H1 (cell line): ENCODE measurements around the gene CDK3. TPM values are rescaled to one million over a fixed set of nuclear protein-coding genes. Genes with fewer than 3 reads are reported as not detected.

Experiments used
- CTCF ChIA-PET: fragments of 300-600 bp; sonication (Branson Sonifier 250); formaldehyde crosslinking; loops from one replicate; lab custom pipeline; 2021; ENCODE audit not compliant: partially characterized antibody; lab: Charles Lee
- POLR2A ChIA-PET: fragments of 300-600 bp; sonication (Branson Sonifier 250); formaldehyde crosslinking; loops from one replicate; lab custom pipeline; 2021; ENCODE audit warnings: inconsistent platforms; ENCODE audit not compliant: partially characterized antibody; lab: Charles Lee
- DNase-seq, 2 experiments: peaks; one replicate each; pipeline versions ENCODE4 v3.0.0 to v3.0.0-alpha.2; 2010 to 2022; ENCODE audit warnings: low spot score in 2 of 2, low read depth in 1 of 2, mixed read lengths in 1 of 2
- FAIRE-seq: peaks from 2 replicates; lab custom pipeline; 2011; peaks lifted over from hg19 to GRCh38; lab: Jason Lieb, UNC
- H2AFZ ChIP-seq: 2 replicates; pipeline ENCODE4 v1.8.1; 2012; ENCODE audit warnings: low read length, inconsistent platforms
- H2AK5ac ChIP-seq: 2 replicates; pipeline ENCODE4 v1.6.1; 2013; ENCODE audit warnings: low read depth, low read length
- H2BK120ac ChIP-seq: replicated peaks from 2 replicates; pipeline ENCODE3; 2013; ENCODE audit warnings: low read depth, low read length, inconsistent platforms
- H2BK12ac ChIP-seq: 2 replicates; pipeline ENCODE4 v1.6.1; 2013; ENCODE audit warnings: low read depth, low read length
- H2BK15ac ChIP-seq: 2 replicates; pipeline ENCODE4 v1.6.1; 2013; ENCODE audit warnings: low read length
- H2BK20ac ChIP-seq: 2 replicates; pipeline ENCODE4 v1.6.1; 2013; ENCODE audit warnings: low read length
- H2BK5ac ChIP-seq: 2 replicates; pipeline ENCODE4 v1.6.1; 2013; ENCODE audit warnings: low read depth, low read length
- H3K14ac ChIP-seq: 2 replicates; pipeline ENCODE4 v1.6.1; 2013; ENCODE audit warnings: inconsistent platforms; ENCODE audit not compliant: insufficient read length
- H3K18ac ChIP-seq: 2 replicates; pipeline ENCODE4 v1.6.1; 2013; ENCODE audit warnings: low read length; ENCODE audit errors: extremely low read depth
- H3K23ac ChIP-seq: 2 replicates; pipeline ENCODE4 v1.6.1; 2013; ENCODE audit warnings: inconsistent platforms; ENCODE audit not compliant: insufficient read length
- H3K23me2 ChIP-seq: 2 replicates; pipeline ENCODE4 v1.6.1; 2013; ENCODE audit warnings: low read depth, low read length
- H3K27ac ChIP-seq: 2 replicates; pipeline ENCODE4 v1.6.1; 2011; ENCODE audit warnings: low read depth, low read length, inconsistent platforms
- H3K27me3 ChIP-seq, 4 experiments: replicated peaks in 1 of 4; 1 replicate in 1 of 4; 2 replicates in 3 of 4; pipeline versions ENCODE4 v1.6.1 to v1.8.1; 2011 to 2013; ENCODE audit warnings: low read length in 3 of 4, mild to moderate bottlenecking in 3 of 4, inconsistent platforms in 2 of 4, mixed read lengths in 2 of 4, moderate library complexity in 1 of 4; ENCODE audit not compliant: control insufficient read depth in 3 of 4, insufficient read depth in 3 of 4; ENCODE audit errors: extremely low read depth in 1 of 4
- H3K36me3 ChIP-seq, 4 experiments: 2 replicates each; pipeline versions ENCODE4 v1.6.1 to v1.8.1; 2011 to 2013; ENCODE audit warnings: mild to moderate bottlenecking in 4 of 4, low read length in 3 of 4, moderate library complexity in 2 of 4, control low read depth in 1 of 4, inconsistent platforms in 1 of 4; ENCODE audit not compliant: insufficient read depth in 4 of 4, control insufficient read depth in 2 of 4
- H3K4ac ChIP-seq: replicated peaks from 2 replicates; pipeline ENCODE3; 2013; ENCODE audit warnings: low read length, low read depth, mixed read lengths, inconsistent platforms; ENCODE audit not compliant: insufficient read length
- H3K4me1 ChIP-seq, 4 experiments: replicated peaks in 1 of 4; 1 replicate in 1 of 4; 2 replicates in 3 of 4; pipeline versions ENCODE4 v1.6.1 to v1.8.1; 2011 to 2013; ENCODE audit warnings: low read length in 3 of 4, inconsistent platforms in 2 of 4, mixed read lengths in 1 of 4; ENCODE audit not compliant: insufficient read depth in 4 of 4, control insufficient read depth in 3 of 4
- H3K4me2 ChIP-seq, 2 experiments: 2 replicates each; pipeline versions ENCODE4 v1.6.1 to v1.8.1; 2011 to 2013; ENCODE audit warnings: low read depth in 2 of 2, low read length in 2 of 2, control low read depth in 1 of 2, inconsistent platforms in 1 of 2, mild to moderate bottlenecking in 1 of 2; ENCODE audit not compliant: insufficient read depth in 1 of 2
- H3K4me3 ChIP-seq, 4 experiments: fragments of 200-600, 300-600 bp in 1 of 4; sonication (generic), shearing (Covaris generic), sonication (Bioruptor Twin) in 1 of 4; 2 replicates each; pipeline versions ENCODE4 v1.5.1 to v1.8.1; 2011 to 2016; ENCODE audit warnings: low read length in 4 of 4, low read depth in 3 of 4, control low read depth in 2 of 4, inconsistent platforms in 2 of 4, mild to moderate bottlenecking in 2 of 4, mixed read lengths in 1 of 4, moderate library complexity in 1 of 4; ENCODE audit not compliant: insufficient read depth in 2 of 4; ENCODE audit errors: extremely low read depth in 1 of 4
- H3K56ac ChIP-seq: replicated peaks from 2 replicates; pipeline ENCODE3; 2013; ENCODE audit warnings: low read depth, mild to moderate bottlenecking, mixed read lengths, low read length, inconsistent platforms; ENCODE audit not compliant: insufficient read length
- H3K79me1 ChIP-seq: 2 replicates; pipeline ENCODE4 v1.6.1; 2013; ENCODE audit warnings: low read depth, low read length, control low read depth
- H3K79me2 ChIP-seq, 2 experiments: 2 replicates each; pipeline versions ENCODE4 v1.6.1 to v1.8.1; 2012 to 2013; ENCODE audit warnings: low read length in 2 of 2, mild to moderate bottlenecking in 2 of 2, inconsistent platforms in 1 of 2; ENCODE audit not compliant: insufficient read depth in 2 of 2, control insufficient read depth in 1 of 2
- H3K9ac ChIP-seq, 4 experiments: replicated peaks in 1 of 4; 1 replicate in 1 of 4; 2 replicates in 3 of 4; pipeline versions ENCODE4 v1.6.1 to v1.8.1; 2011 to 2013; ENCODE audit warnings: low read depth in 3 of 4, low read length in 3 of 4, control low read depth in 2 of 4, mild to moderate bottlenecking in 2 of 4, moderate library complexity in 2 of 4, inconsistent platforms in 1 of 4; ENCODE audit errors: extremely low read depth in 1 of 4
- H3K9me3 ChIP-seq, 2 experiments: 2 replicates each; pipeline versions ENCODE4 v1.6.1 to v1.8.1; 2012 to 2013; ENCODE audit warnings: mild to moderate bottlenecking in 2 of 2, moderate library complexity in 2 of 2, control low read depth in 1 of 2, inconsistent platforms in 1 of 2, low read depth in 1 of 2, low read length in 1 of 2, mixed read lengths in 1 of 2; ENCODE audit not compliant: insufficient read depth in 2 of 2
- H4K20me1 ChIP-seq, 2 experiments: replicated peaks in 1 of 2; 2 replicates each; pipeline versions ENCODE3 to v1.8.1; 2011 to 2013; ENCODE audit warnings: inconsistent platforms in 2 of 2, low read length in 2 of 2, mild to moderate bottlenecking in 1 of 2; ENCODE audit not compliant: insufficient read depth in 2 of 2, control insufficient read depth in 1 of 2
- H4K5ac ChIP-seq: 2 replicates; pipeline ENCODE4 v1.6.1; 2013; ENCODE audit warnings: low read length, low read depth, mixed read lengths, inconsistent platforms; ENCODE audit not compliant: insufficient read length
- H4K8ac ChIP-seq: 2 replicates; pipeline ENCODE4 v1.8.0; 2013; ENCODE audit warnings: mild to moderate bottlenecking, moderate library complexity, low read length, inconsistent platforms; ENCODE audit not compliant: insufficient read depth; ENCODE audit errors: extremely low read depth
- H4K91ac ChIP-seq: replicated peaks from 2 replicates; pipeline ENCODE3; 2013; ENCODE audit warnings: low read length, mixed read lengths, inconsistent platforms; ENCODE audit not compliant: insufficient read length
- CHD2 ChIP-seq: IDR thresholded peaks from 2 replicates; pipeline ENCODE4 v1.6.1; 2012; ENCODE audit warnings: low read length, improper control_type of control experiment
- SIX5 ChIP-seq: IDR thresholded peaks from 2 replicates; pipeline ENCODE4 v1.6.1; 2011; ENCODE audit warnings: mild to moderate bottlenecking, low read depth, low read length
- SP2 ChIP-seq: IDR thresholded peaks from 2 replicates; pipeline ENCODE4 v1.6.1; 2012; ENCODE audit warnings: mild to moderate bottlenecking, low read length, inconsistent platforms
- SUZ12 ChIP-seq: fragments of 200-600 bp; sonication (generic); IDR thresholded peaks from 2 replicates; pipeline ENCODE4 v1.6.1; 2012; ENCODE audit warnings: mild to moderate bottlenecking, inconsistent platforms, low read length, moderate library complexity, mixed read lengths
- TCF12 ChIP-seq: IDR thresholded peaks from 2 replicates; pipeline ENCODE4 v1.6.1; 2011; ENCODE audit warnings: low read depth, mild to moderate bottlenecking, low read length
- WGBS, 2 experiments: shearing (Covaris generic) in 1 of 2; methylation state at CpG; one replicate each; pipeline versions ENCODE4 v1.1.6 to v1.1.7; 2013 to 2015; ENCODE audit warnings: low lambda C conversion rate in 2 of 2, mixed read lengths in 2 of 2, inconsistent platforms in 1 of 2, low coverage in 1 of 2, missing lambda C conversion rate in 1 of 2; ENCODE audit not compliant: insufficient replicate concordance in 2 of 2, insufficient coverage in 1 of 2, insufficient read length in 1 of 2; ENCODE audit errors: extremely low coverage in 1 of 2, missing lambda C conversion rate in 1 of 2; 5-methylcytosine and 5-hydroxymethylcytosine counted together
- polyA plus RNA-seq, 7 experiments: library from polyadenylated mRNA; depleted of rRNA in 3 of 7; stranded (reverse) in 5 of 7; unstranded in 2 of 7; fragments of >200 nt in 5 of 7; fragments of 200-250 nt in 2 of 7; gene quantifications; 1 replicate in 5 of 7; 2 replicates in 1 of 7; 4 replicates in 1 of 7; pipeline versions ENCODE4 v1.2.1 to v1.2.3, GENCODE V29; 2011 to 2013; ENCODE audit warnings: missing spikeins in 2 of 7, mixed read lengths in 2 of 7
- total RNA-seq: library from RNA; stranded (reverse); fragmentation: NEBNext Ultra II Directional; extraction: Animal tissue kit (Norgen Biotek cat#: 25700); gene quantifications from 2 replicates; pipeline ENCODE4 v1.2.1, GENCODE V29; 2021

The CDK3 gene
- total and polyA plus RNA-seq, 2 of the 8 experiments (the other 6 are each of a cell fraction or from before 2014, with no cell fraction given) = 10.0 to 14.6 TPM

DNA sequence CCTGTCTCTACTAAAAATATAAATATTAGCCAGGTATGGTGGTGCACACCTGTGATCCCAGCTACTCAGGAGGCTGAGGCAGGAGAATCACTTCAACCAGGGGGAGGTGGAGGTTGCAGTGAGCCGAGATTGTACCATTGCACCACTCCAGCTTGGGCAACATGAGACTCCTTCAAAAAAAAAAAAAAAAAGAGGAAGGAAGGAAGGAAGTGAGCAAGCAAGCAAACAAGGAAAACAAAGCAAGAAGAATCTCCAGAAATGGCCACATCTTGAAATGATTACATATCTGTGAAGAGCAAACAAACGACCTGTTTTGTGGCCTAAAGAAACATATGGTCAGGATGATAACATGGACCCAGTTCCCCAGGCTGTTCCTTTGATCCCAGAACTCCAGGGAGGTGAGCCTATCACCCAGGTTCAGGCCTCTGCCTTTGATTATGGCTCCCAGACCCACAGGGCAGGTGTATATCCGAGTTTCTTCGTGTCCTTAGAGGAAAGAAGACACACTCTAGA lies 30.6 kb upstream of the CDK3 start:
- no peak overlapping the region for H3K27ac ChIP-seq
- no peak overlapping the region for H3K23ac ChIP-seq
- FAIRE-seq (no peak), DNase-seq (no peak)
- H3K4me2 ChIP-seq = no peak overlapping the region
- H2BK20ac ChIP-seq = no peak overlapping the region
- no peaks in the 10 kb centered on the region for H3K9me3 ChIP-seq
- H2AK5ac ChIP-seq = no peak overlapping the region
- no peak overlapping the region for H4K91ac ChIP-seq
- H3K56ac ChIP-seq = no peak overlapping the region
- no peak overlapping the region for H2BK120ac ChIP-seq
- ChIA-PET CTCF (interaction anchor here (2.5 kb wide), 1 partner anchor 32 kb away, joined by 11 read pairs; the partner anchor contains the start of gene CDK3), POLR2A (interaction anchor here (1.0 to 2.8 kb wide), 2 partner anchors 9 to 14 kb away, joined by 3 to 7 read pairs; partner anchors contain the start of genes ACOX1 and TEN1)
- no peaks in the 10 kb centered on the region for H3K4me1 ChIP-seq
- 86% methylated on average over 4 of the region's 4 CpGs; no CpG with 5 or more reads in 1 of the 2 experiments for WGBS, 2 experiments
- peaks cover 0 to 15% (median 0%) of the 10 kb centered on the region in 4 experiments; a peak in 3 of 8 replicates for H3K36me3 ChIP-seq
- H4K20me1 ChIP-seq = no peaks in the 10 kb centered on the region
- H3K23me2 ChIP-seq = no peaks in the 10 kb centered on the region
- H2BK15ac ChIP-seq = no peak overlapping the region
- H4K8ac ChIP-seq = no peak overlapping the region
- H2AFZ ChIP-seq = no peak overlapping the region
- no peak overlapping the region for H2BK5ac ChIP-seq
- no peak overlapping the region for H3K4ac ChIP-seq
- no peak overlapping the region for H3K18ac ChIP-seq
- no peaks in the 10 kb centered on the region for H3K79me1 ChIP-seq
- no peak overlapping the region for H3K9ac ChIP-seq
- H3K4me3 ChIP-seq = no peak overlapping the region
- TF ChIP-seq CHD2 = no peak
- no peak for TF ChIP-seq SP2
- no peak for TF ChIP-seq TCF12
- no peak for TF ChIP-seq SUZ12
- no peak for TF ChIP-seq SIX5
- H3K27me3 ChIP-seq = no peaks in the 10 kb centered on the region
- no peak overlapping the region for H4K5ac ChIP-seq
- H2BK12ac ChIP-seq = no peak overlapping the region
- peaks cover 0 to 32% of the 10 kb centered on the region in 2 experiments; a peak in 1 of 4 replicates for H3K79me2 ChIP-seq
- no peak overlapping the region for H3K14ac ChIP-seq
